Activated naive CD8-positive, alpha-beta T cell treated with anti-CD3 and anti-CD28 coated beads for 36 hours (primary cell): ENCODE measurements around the gene FABP2. TPM values are rescaled to one million over a fixed set of nuclear protein-coding genes. Genes with fewer than 3 reads are reported as not detected.
"Not testable (repeated sequence)": the region's sequence is repeated elsewhere in the genome, so short reads cannot be mapped to it uniquely, and the experiment has no call there.

Experiments
- DNase-seq: peaks from one replicate; pipeline ENCODE4 v3.0.0; 2021
- H3K27ac Mint-ChIP-seq: one replicate; pipeline ENCODE4 v1.8.0; 2022; ENCODE audit warnings: mild to moderate bottlenecking, moderate library complexity, mixed read lengths
- H3K27me3 Mint-ChIP-seq: one replicate; pipeline ENCODE4 v1.8.0; 2022; ENCODE audit warnings: mild to moderate bottlenecking, mixed read lengths
- H3K36me3 Mint-ChIP-seq: one replicate; pipeline ENCODE4 v1.8.0; 2021; ENCODE audit warnings: mild to moderate bottlenecking, mixed read lengths
- H3K4me1 Mint-ChIP-seq: one replicate; pipeline ENCODE4 v1.8.0; 2021; ENCODE audit warnings: mixed read lengths
- H3K4me3 Mint-ChIP-seq: one replicate; pipeline ENCODE4 v1.8.0; 2022; ENCODE audit warnings: mild to moderate bottlenecking, moderate library complexity, mixed read lengths
- H3K9me3 Mint-ChIP-seq: one replicate; pipeline ENCODE4 v1.8.0; 2022; ENCODE audit warnings: mixed read lengths
- total RNA-seq, 2 experiments: library from RNA; stranded (reverse); gene quantifications; one replicate each; pipeline ENCODE4 v1.2.3, GENCODE V29; 2021

The FABP2 gene
- not detected for total RNA-seq

- no peak for DNase-seq
- Mint-ChIP-seq H3K9me3 (peaks cover 1% of the 10 kb centered on the region), H3K27ac (no peak within 1 kb of the TSS), H3K36me3 (no peaks in the 10 kb centered on the region), H3K4me1 (no peaks in the 10 kb centered on the region), H3K4me3 (no peak within 1 kb of the TSS), H3K27me3 (no peaks in the 10 kb centered on the region)
These were observed at the start of gene FABP2 for GRCh38 chr4:119321921-119322687. Gene FABP2, minus strand, starts transcription at chr4:119322138. Its CDS starts 36 bp downstream, at chr4:119322102.

GRCh38 chr4:119370951-119371683 is 49.2 kb upstream of the FABP2 start:
- Mint-ChIP-seq H3K4me3 (peak overlapping the region; percentile 40), H3K27ac (peak overlapping the region; percentile 79), H3K4me1 (peaks cover 45% of the 10 kb centered on the region)
- DNase-seq, H3K27me3 Mint-ChIP-seq, H3K36me3 Mint-ChIP-seq, H3K9me3 Mint-ChIP-seq: not testable (repeated sequence)

- H3K4me3 Mint-ChIP-seq = peak overlapping the region; percentile 40
- H3K27me3 Mint-ChIP-seq, H3K36me3 Mint-ChIP-seq, H3K9me3 Mint-ChIP-seq: not testable (repeated sequence)
- H3K27ac Mint-ChIP-seq = peak overlapping the region; percentile 38
- H3K4me1 Mint-ChIP-seq = peaks cover 42% of the 10 kb centered on the region
- DNase-seq = peak; percentile 65
These were observed 48.5 kb upstream of the FABP2 start for GRCh38 chr4:119370392-119370791.

GRCh38 chr4:119366802-119367201 is 44.9 kb upstream of the FABP2 start:
- DNase-seq, H3K4me3 Mint-ChIP-seq, H3K27ac Mint-ChIP-seq, H3K9me3 Mint-ChIP-seq, H3K27me3 Mint-ChIP-seq, H3K36me3 Mint-ChIP-seq: not testable (repeated sequence)
- peaks cover 24% of the 10 kb centered on the region for H3K4me1 Mint-ChIP-seq

GRCh38 chr4:119364203-119364602 is 42.3 kb upstream of the FABP2 start:
- not testable (repeated sequence) for H3K4me3 Mint-ChIP-seq, H3K4me1 Mint-ChIP-seq, DNase-seq, H3K36me3 Mint-ChIP-seq, H3K27me3 Mint-ChIP-seq, H3K9me3 Mint-ChIP-seq, H3K27ac Mint-ChIP-seq

GRCh38 chr4:119363372-119363771 is 41.4 kb upstream of the FABP2 start:
- H3K27me3 Mint-ChIP-seq, H3K36me3 Mint-ChIP-seq, H3K9me3 Mint-ChIP-seq, H3K27ac Mint-ChIP-seq, H3K4me3 Mint-ChIP-seq, DNase-seq, H3K4me1 Mint-ChIP-seq: not testable (repeated sequence)

GRCh38 chr4:119362413-119362812 is 40.5 kb upstream of the FABP2 start:
- H3K4me3 Mint-ChIP-seq, H3K27ac Mint-ChIP-seq, H3K27me3 Mint-ChIP-seq, H3K9me3 Mint-ChIP-seq, DNase-seq, H3K36me3 Mint-ChIP-seq, H3K4me1 Mint-ChIP-seq: not testable (repeated sequence)

- H3K27ac Mint-ChIP-seq, H3K36me3 Mint-ChIP-seq, H3K4me1 Mint-ChIP-seq, DNase-seq, H3K27me3 Mint-ChIP-seq, H3K4me3 Mint-ChIP-seq, H3K9me3 Mint-ChIP-seq: not testable (repeated sequence)
These were observed 37.9 kb upstream of the FABP2 start for GRCh38 chr4:119359873-119360272.

GRCh38 chr4:119356796-119357195 is 34.9 kb upstream of the FABP2 start:
- not testable (repeated sequence) for H3K4me3 Mint-ChIP-seq, H3K27ac Mint-ChIP-seq, H3K9me3 Mint-ChIP-seq, DNase-seq, H3K4me1 Mint-ChIP-seq, H3K27me3 Mint-ChIP-seq, H3K36me3 Mint-ChIP-seq

GRCh38 chr4:119356041-119356440 is 34.1 kb upstream of the FABP2 start:
- not testable (repeated sequence) for H3K27ac Mint-ChIP-seq

GRCh38 chr4:119353364-119353763 is 31.4 kb upstream of the FABP2 start:
- not testable (repeated sequence) for H3K27ac Mint-ChIP-seq, H3K36me3 Mint-ChIP-seq, H3K4me1 Mint-ChIP-seq, DNase-seq, H3K4me3 Mint-ChIP-seq, H3K9me3 Mint-ChIP-seq, H3K27me3 Mint-ChIP-seq

More at GRCh38 chr4:119356041-119356440, 34.1 kb upstream of the FABP2 start:
- not testable (repeated sequence) for H3K36me3 Mint-ChIP-seq, H3K4me1 Mint-ChIP-seq, H3K4me3 Mint-ChIP-seq, H3K9me3 Mint-ChIP-seq, DNase-seq, H3K27me3 Mint-ChIP-seq

- not testable (repeated sequence) for H3K27ac Mint-ChIP-seq, DNase-seq, H3K9me3 Mint-ChIP-seq
These were observed 26.2 kb upstream of the FABP2 start for GRCh38 chr4:119348169-119348568.

GRCh38 chr4:119343293-119343692 is 21.4 kb upstream of the FABP2 start:
- H3K27me3 Mint-ChIP-seq, H3K9me3 Mint-ChIP-seq, H3K4me3 Mint-ChIP-seq, H3K36me3 Mint-ChIP-seq, DNase-seq, H3K4me1 Mint-ChIP-seq, H3K27ac Mint-ChIP-seq: not testable (repeated sequence)

More at GRCh38 chr4:119348169-119348568, 26.2 kb upstream of the FABP2 start:
- not testable (repeated sequence) for H3K4me1 Mint-ChIP-seq, H3K36me3 Mint-ChIP-seq, H3K4me3 Mint-ChIP-seq, H3K27me3 Mint-ChIP-seq

- not testable (repeated sequence) for H3K4me3 Mint-ChIP-seq, H3K4me1 Mint-ChIP-seq, H3K36me3 Mint-ChIP-seq, DNase-seq, H3K9me3 Mint-ChIP-seq, H3K27ac Mint-ChIP-seq, H3K27me3 Mint-ChIP-seq
These were observed 18.0 kb upstream of the FABP2 start for GRCh38 chr4:119339895-119340294.

- Mint-ChIP-seq H3K4me3 (no peak overlapping the region), H3K36me3 (no peaks in the 10 kb centered on the region), H3K27me3 (no peaks in the 10 kb centered on the region), H3K9me3 (no peaks in the 10 kb centered on the region), H3K4me1 (no peaks in the 10 kb centered on the region), H3K27ac (no peak overlapping the region)
- DNase-seq = no peak
These were observed 15.1 kb upstream of the FABP2 start for GRCh38 chr4:119337010-119337409.
